Neural progenitor cell (in vitro differentiated cells): Measurements from ENCODE around the gene FAAP100. TPM values are rescaled to one million over a fixed set of nuclear protein-coding genes. Genes with fewer than 3 reads are reported as not detected.

ENCODE experiments used
- DNase-seq: peaks from one replicate; pipeline ENCODE4 v3.0.0-alpha.2; 2016; ENCODE audit warnings: low spot score
- H2AFZ ChIP-seq: fragments of 200-600 bp; sonication (generic); replicated peaks from 2 replicates; pipeline ENCODE4 v1.6.1; 2016; ENCODE audit warnings: antibody characterized with exemption
- H3F3A ChIP-seq: fragments of 200-600 bp; sonication (generic); 2 replicates; pipeline ENCODE4 v1.6.1; 2016; ENCODE audit warnings: antibody characterized with exemption, low read depth
- H3K27ac ChIP-seq: fragments of 200-600 bp; sonication (generic); 2 replicates; pipeline ENCODE4 v1.5.1; 2016; ENCODE audit warnings: mild to moderate bottlenecking
- H3K27me3 ChIP-seq: fragments of 200-600 bp; sonication (generic); 2 replicates; pipeline ENCODE4 v1.6.1; 2016; ENCODE audit warnings: mild to moderate bottlenecking, moderate library complexity
- H3K36me3 ChIP-seq: fragments of 200-600 bp; sonication (generic); 2 replicates; pipeline ENCODE4 v1.5.1; 2016
- H3K4me1 ChIP-seq: fragments of 200-600 bp; sonication (generic); 2 replicates; pipeline ENCODE4 v1.6.1; 2016; ENCODE audit warnings: mixed run types
- H3K4me2 ChIP-seq: fragments of 200-600 bp; sonication (generic); 2 replicates; pipeline ENCODE4 v1.6.1; 2016
- H3K4me3 ChIP-seq: fragments of 200-600 bp; sonication (generic); 2 replicates; pipeline ENCODE4 v1.5.1; 2016
- H3K79me2 ChIP-seq: fragments of 200-600 bp; sonication (generic); 2 replicates; pipeline ENCODE4 v1.6.1; 2016; ENCODE audit warnings: low read depth
- H3K9ac ChIP-seq: fragments of 200-600 bp; sonication (generic); 2 replicates; pipeline ENCODE4 v1.6.1; 2016
- H3K9me3 ChIP-seq: fragments of 200-600 bp; sonication (generic); 2 replicates; pipeline ENCODE4 v1.5.1; 2016; ENCODE audit warnings: low read depth
- H4K20me1 ChIP-seq: fragments of 200-600 bp; sonication (generic); 2 replicates; pipeline ENCODE4 v1.6.1; 2016; ENCODE audit warnings: low read depth
- H3K27ac Mint-ChIP-seq: 3 replicates; pipeline ENCODE4 v1.8.0; 2021; ENCODE audit warnings: mixed read lengths
- H3K27me3 Mint-ChIP-seq: 2 replicates; pipeline ENCODE4 v1.8.0; 2022; ENCODE audit warnings: low read depth, mild to moderate bottlenecking, inconsistent platforms, moderate library complexity, mixed read lengths; ENCODE audit not compliant: insufficient read depth
- H3K36me3 Mint-ChIP-seq: 3 replicates; pipeline ENCODE4 v1.8.0; 2021; ENCODE audit warnings: mixed read lengths
- H3K4me1 Mint-ChIP-seq: 3 replicates; pipeline ENCODE4 v1.8.0; 2021; ENCODE audit warnings: mixed read lengths
- H3K4me3 Mint-ChIP-seq: 3 replicates; pipeline ENCODE4 v1.8.0; 2021; ENCODE audit warnings: mild to moderate bottlenecking, moderate library complexity, mixed read lengths
- H3K9me3 Mint-ChIP-seq: 3 replicates; pipeline ENCODE4 v1.8.0; 2020; ENCODE audit warnings: mixed read lengths
- CTCF ChIP-seq: fragments of 200-600 bp; sonication (generic); IDR thresholded peaks from 2 replicates; pipeline ENCODE4 v1.5.1; 2017; ENCODE audit warnings: antibody characterized with exemption, mild to moderate bottlenecking
- EZH2 ChIP-seq: fragments of 200-600 bp; sonication (generic); IDR thresholded peaks from 2 replicates; pipeline ENCODE4 v1.6.1; 2017; ENCODE audit warnings: antibody characterized with exemption, mild to moderate bottlenecking, moderate library complexity
- EZH2phosphoT487 ChIP-seq: fragments of 200-600 bp; sonication (generic); IDR thresholded peaks from 2 replicates; pipeline ENCODE4 v1.6.1; 2017; ENCODE audit warnings: antibody characterized with exemption
- total RNA-seq: library from RNA; depleted of rRNA; stranded (reverse); fragments of >200 nt; gene quantifications from 2 replicates; pipeline ENCODE4 v1.2.3, GENCODE V29; 2015; ENCODE audit warnings: low replicate concordance

FAAP100 gene
- total RNA-seq, 1 donor from 2014 or later: 9.7 TPM

GRCh38 chr17:81568416-81568815, 16.3 kb upstream of the FAAP100 start:
- H3K36me3 Mint-ChIP-seq: peaks cover 15% of the 10 kb centered on the region
- Histone ChIP-seq H3K9me3 (no peaks in the 10 kb centered on the region), H3K79me2 (no peaks in the 10 kb centered on the region), H3K4me2 (no peak overlapping the region), H3K4me3 (no peak overlapping the region), H2AFZ (no peak overlapping the region), H3F3A (no peaks in the 10 kb centered on the region), H3K27ac (no peak overlapping the region), H3K4me1 (no peaks in the 10 kb centered on the region), H3K27me3 (no peaks in the 10 kb centered on the region), H4K20me1 (no peaks in the 10 kb centered on the region), H3K9ac (no peak overlapping the region), H3K36me3 (no peaks in the 10 kb centered on the region)
- H3K9me3 Mint-ChIP-seq: no peaks in the 10 kb centered on the region
- TF ChIP-seq EZH2: no peak
- no peak for TF ChIP-seq CTCF
- TF ChIP-seq EZH2phosphoT487: no peak
- no peak overlapping the region for H3K4me3 Mint-ChIP-seq
- no peak overlapping the region for H3K27ac Mint-ChIP-seq
- no peaks in the 10 kb centered on the region for H3K27me3 Mint-ChIP-seq
- DNase-seq: no peak
- no peaks in the 10 kb centered on the region for H3K4me1 Mint-ChIP-seq

- no peaks in the 10 kb centered on the region for H3K9me3 Mint-ChIP-seq
- no peak for DNase-seq
- no peaks in the 10 kb centered on the region for H3K4me1 ChIP-seq
Measured at GRCh38 chr17:81567191-81567590, 15.0 kb upstream of the FAAP100 start.

GRCh38 chr17:81566461-81567126, 14.4 kb upstream of the FAAP100 start:
- Histone ChIP-seq H3K36me3 (no peaks in the 10 kb centered on the region), H4K20me1 (no peaks in the 10 kb centered on the region), H3K27ac (no peak overlapping the region), H3F3A (no peaks in the 10 kb centered on the region), H3K27me3 (no peaks in the 10 kb centered on the region), H3K4me2 (no peak overlapping the region), H3K4me1 (no peaks in the 10 kb centered on the region), H3K79me2 (no peaks in the 10 kb centered on the region), H2AFZ (no peak overlapping the region), H3K9me3 (no peaks in the 10 kb centered on the region), H3K4me3 (no peak overlapping the region), H3K9ac (no peak overlapping the region)
- Mint-ChIP-seq H3K9me3 (no peaks in the 10 kb centered on the region), H3K27ac (no peak overlapping the region), H3K4me3 (no peak overlapping the region), H3K27me3 (no peaks in the 10 kb centered on the region), H3K36me3 (peaks cover 9% of the 10 kb centered on the region), H3K4me1 (no peaks in the 10 kb centered on the region)
- TF ChIP-seq EZH2 (no peak), EZH2phosphoT487 (no peak), CTCF (no peak)
- DNase-seq: no peak

More at GRCh38 chr17:81567191-81567590, 15.0 kb upstream of the FAAP100 start:
- no peak overlapping the region for H3K27ac Mint-ChIP-seq
- no peak for TF ChIP-seq EZH2
- TF ChIP-seq EZH2phosphoT487: no peak
- TF ChIP-seq CTCF: no peak
- no peak overlapping the region for H2AFZ ChIP-seq
- peaks cover 9% of the 10 kb centered on the region for H3K36me3 Mint-ChIP-seq
- H3K27me3 Mint-ChIP-seq: no peaks in the 10 kb centered on the region
- no peaks in the 10 kb centered on the region for H3F3A ChIP-seq
- no peaks in the 10 kb centered on the region for H3K36me3 ChIP-seq
- H3K27ac ChIP-seq: no peak overlapping the region
- H3K4me1 Mint-ChIP-seq: no peaks in the 10 kb centered on the region
- H3K79me2 ChIP-seq: no peaks in the 10 kb centered on the region
- H3K4me3 Mint-ChIP-seq: no peak overlapping the region
- H3K27me3 ChIP-seq: no peaks in the 10 kb centered on the region
- no peak overlapping the region for H3K4me3 ChIP-seq
- no peaks in the 10 kb centered on the region for H3K9me3 ChIP-seq
- no peaks in the 10 kb centered on the region for H4K20me1 ChIP-seq
- no peak overlapping the region for H3K4me2 ChIP-seq
- no peak overlapping the region for H3K9ac ChIP-seq
